ENCODE data around the gene RDH13.

DNA sequence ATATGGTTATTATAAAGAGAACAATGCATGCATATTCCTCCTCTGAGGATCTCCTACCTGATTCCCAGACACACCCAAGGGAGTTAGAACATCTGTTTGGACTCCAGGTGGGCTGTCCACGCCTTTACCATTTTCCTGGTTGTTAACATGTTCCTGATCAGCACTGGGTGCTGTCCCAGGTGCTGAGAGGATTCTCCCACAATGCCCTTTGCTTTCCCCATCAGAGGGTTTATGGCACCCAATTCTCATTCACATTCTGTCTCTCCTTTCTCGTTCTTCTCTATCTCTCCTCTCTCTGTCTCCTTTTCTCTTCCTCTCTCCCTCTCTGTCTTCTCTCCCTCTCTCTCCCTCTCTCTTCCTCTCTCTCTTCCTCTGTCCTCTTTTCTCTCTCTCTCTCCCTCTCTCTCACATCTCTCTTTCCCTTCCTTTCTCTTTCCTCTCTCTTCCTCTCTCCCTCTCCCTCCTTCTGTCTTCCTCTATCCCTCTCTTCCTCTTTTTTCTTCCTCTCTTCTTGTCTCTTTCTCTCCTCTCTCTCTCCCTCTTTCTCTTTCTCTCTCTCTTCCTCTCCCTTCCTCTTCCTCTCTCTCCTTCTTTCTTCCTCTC lies 3.3 kb upstream of the RDH13 start:
- TF ChIP-seq TCF12 (IDR thresholded peaks at IDR 0.05; ENCODE audit: low read depth, low read length), result no peak
- no peak for TF ChIP-seq CREB1 (IDR thresholded peaks at IDR 0.05; ENCODE audit: low read depth)
- TF ChIP-seq DPF2 (IDR thresholded peaks at IDR 0.05), result no peak
- no peak for TF ChIP-seq NBN (IDR thresholded peaks at IDR 0.05)
- TF ChIP-seq TCF7 (IDR thresholded peaks at IDR 0.05; ENCODE audit: borderline replicate concordance), result no peak
- TF ChIP-seq, protein P1, sequence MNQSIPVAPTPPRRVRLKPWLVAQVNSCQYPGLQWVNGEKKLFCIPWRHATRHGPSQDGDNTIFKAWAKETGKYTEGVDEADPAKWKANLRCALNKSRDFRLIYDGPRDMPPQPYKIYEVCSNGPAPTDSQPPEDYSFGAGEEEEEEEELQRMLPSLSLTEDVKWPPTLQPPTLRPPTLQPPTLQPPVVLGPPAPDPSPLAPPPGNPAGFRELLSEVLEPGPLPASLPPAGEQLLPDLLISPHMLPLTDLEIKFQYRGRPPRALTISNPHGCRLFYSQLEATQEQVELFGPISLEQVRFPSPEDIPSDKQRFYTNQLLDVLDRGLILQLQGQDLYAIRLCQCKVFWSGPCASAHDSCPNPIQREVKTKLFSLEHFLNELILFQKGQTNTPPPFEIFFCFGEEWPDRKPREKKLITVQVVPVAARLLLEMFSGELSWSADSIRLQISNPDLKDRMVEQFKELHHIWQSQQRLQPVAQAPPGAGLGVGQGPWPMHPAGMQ (IDR thresholded peaks at IDR 0.05; ENCODE audit: borderline replicate concordance), result no peak
- TF ChIP-seq JUND (IDR thresholded peaks at IDR 0.05; ENCODE audit: low read depth, low read length), result no peak
- TF ChIP-seq POLR2AphosphoS5 (IDR thresholded peaks at IDR 0.05; ENCODE audit: low read length), result no peak
- TF ChIP-seq USF1 (IDR thresholded peaks at IDR 0.05; ENCODE audit: borderline replicate concordance, extremely low read length, insufficient read depth, low read depth, low read length), result no peak
- TF ChIP-seq EP300 (IDR thresholded peaks at IDR 0.05; ENCODE audit: borderline replicate concordance in 1 of 2, control insufficient read depth in 1 of 2, low read depth in 2 of 2, low read length in 2 of 2), result no peak
- no peak for TF ChIP-seq POLR2A (IDR thresholded peaks at IDR 0.05; ENCODE audit: low read depth, low read length)

Measured in GM12878 (cell line).